Activated gamma-delta T cell treated with anti-CD3 and anti-CD28 coated beads, Interleukin-2, amount 50 U/mL, for 16 hours (primary cell): ENCODE results near the gene CAB39.
A peak's percentile ranks its signal among the peaks of the same experiment; 100 is the strongest.

Experiments
- DNase-seq: peaks from one replicate; pipeline ENCODE4 v3.0.0-alpha.2; 2020; ENCODE audit warnings: low read depth

The CAB39 gene

GRCh38 chr2:230821261-230821990 lies 108.8 kb downstream of the CAB39 start:
- no peak for DNase-seq

- DNase-seq: no peak
Measured at GRCh38 chr2:230821991-230822520, 109.4 kb downstream of the CAB39 start.

GRCh38 chr2:230823264-230823964 lies 110.8 kb downstream of the CAB39 start:
- DNase-seq: no peak

- peak; percentile 34 for DNase-seq
Measured at GRCh38 chr2:230824406-230824978, 111.8 kb downstream of the CAB39 start.

GRCh38 chr2:230825354-230825753 lies 112.7 kb downstream of the CAB39 start:
- no peak for DNase-seq

GRCh38 chr2:230827774-230828271 lies 115.2 kb downstream of the CAB39 start:
- no peak for DNase-seq

GRCh38 chr2:230828272-230828961 lies 115.8 kb downstream of the CAB39 start:
- no peak for DNase-seq

GRCh38 chr2:230829293-230829692 lies 116.7 kb downstream of the CAB39 start:
- DNase-seq: no peak

GRCh38 chr2:230829959-230830358 lies 117.3 kb downstream of the CAB39 start:
- DNase-seq: no peak

- no peak for DNase-seq
Measured at GRCh38 chr2:230830428-230830827, 117.8 kb downstream of the CAB39 start.

- no peak for DNase-seq
Measured at GRCh38 chr2:230840301-230840700, 127.7 kb downstream of the CAB39 start.

GRCh38 chr2:230842473-230842872 lies 129.8 kb downstream of the CAB39 start:
- DNase-seq: no peak

GRCh38 chr2:230843132-230843531 lies 130.5 kb downstream of the CAB39 start:
- no peak for DNase-seq

- no peak for DNase-seq
Measured at GRCh38 chr2:230846360-230846759, 133.7 kb downstream of the CAB39 start.

- peak; percentile 88 for DNase-seq
Measured at GRCh38 chr2:230847883-230848388, 135.3 kb downstream of the CAB39 start.

- peak; percentile 67 for DNase-seq
Measured at GRCh38 chr2:230849633-230850357, 137.2 kb downstream of the CAB39 start.

- DNase-seq: no peak
Measured at GRCh38 chr2:230850358-230850658, 137.7 kb downstream of the CAB39 start.

GRCh38 chr2:230852113-230852512 lies 139.5 kb downstream of the CAB39 start:
- no peak for DNase-seq

GRCh38 chr2:230861552-230862255 lies 149.1 kb downstream of the CAB39 start:
- no peak for DNase-seq

- no peak for DNase-seq
Measured at GRCh38 chr2:230862292-230862691, 149.7 kb downstream of the CAB39 start.

GRCh38 chr2:230863031-230863430 lies 150.4 kb downstream of the CAB39 start:
- DNase-seq: no peak
